Suprapubic skin (tissue), 3 donors: ENCODE data around the gene IRF8.
"Not testable (repeated sequence)": the region's sequence is repeated elsewhere in the genome, so short reads cannot be mapped to it uniquely, and the experiment has no call there.

Experiments
- CTCF ChIP-seq, 2 donors: fragments of 200-600 bp in 1 of 2; fragments of 450-650 bp in 1 of 2; sonication (generic) in 1 of 2; IDR thresholded peaks; one replicate each; pipeline ENCODE4 v1.5.1; 2016 to 2019; ENCODE audit warnings: antibody characterized with exemption in 2 of 2, mild to moderate bottlenecking in 1 of 2, moderate library complexity in 1 of 2
- POLR2A ChIP-seq, 2 donors: fragments of 450-650 bp; IDR thresholded peaks; one replicate each; pipeline ENCODE4 v1.6.1; 2017; ENCODE audit warnings: antibody characterized with exemption in 2 of 2, mild to moderate bottlenecking in 2 of 2, moderate library complexity in 2 of 2

GRCh38 chr16:85874031-85874430, 24.9 kb upstream of the IRF8 start:
- not testable (repeated sequence) for TF ChIP-seq CTCF, POLR2A (IDR thresholded peaks at IDR 0.05)
